H1 (cell line): ENCODE data around the gene CNPY3. TPM values are rescaled to one million over a fixed set of nuclear protein-coding genes. Genes with fewer than 3 reads are reported as not detected.
"Not testable (repeated sequence)": the region's sequence is repeated elsewhere in the genome, so short reads cannot be mapped to it uniquely, and the experiment has no call there.

ENCODE experiments used
- CTCF ChIA-PET: fragments of 300-600 bp; sonication (Branson Sonifier 250); formaldehyde crosslinking; loops from one replicate; lab custom pipeline; 2021; ENCODE audit not compliant: partially characterized antibody; lab: Charles Lee
- POLR2A ChIA-PET: fragments of 300-600 bp; sonication (Branson Sonifier 250); formaldehyde crosslinking; loops from one replicate; lab custom pipeline; 2021; ENCODE audit warnings: inconsistent platforms; ENCODE audit not compliant: partially characterized antibody; lab: Charles Lee
- DNase-seq, 2 experiments: peaks; one replicate each; pipeline versions ENCODE4 v3.0.0 to v3.0.0-alpha.2; 2010 to 2022; ENCODE audit warnings: low spot score in 2 of 2, low read depth in 1 of 2, mixed read lengths in 1 of 2
- FAIRE-seq: peaks from 2 replicates; lab custom pipeline; 2011; peaks lifted over from hg19 to GRCh38; lab: Jason Lieb, UNC
- H2AFZ ChIP-seq: 2 replicates; pipeline ENCODE4 v1.8.1; 2012; ENCODE audit warnings: low read length, inconsistent platforms
- H2AK5ac ChIP-seq: 2 replicates; pipeline ENCODE4 v1.6.1; 2013; ENCODE audit warnings: low read depth, low read length
- H2BK120ac ChIP-seq: replicated peaks from 2 replicates; pipeline ENCODE3; 2013; ENCODE audit warnings: low read depth, low read length, inconsistent platforms
- H2BK12ac ChIP-seq: 2 replicates; pipeline ENCODE4 v1.6.1; 2013; ENCODE audit warnings: low read depth, low read length
- H2BK15ac ChIP-seq: 2 replicates; pipeline ENCODE4 v1.6.1; 2013; ENCODE audit warnings: low read length
- H2BK20ac ChIP-seq: 2 replicates; pipeline ENCODE4 v1.6.1; 2013; ENCODE audit warnings: low read length
- H2BK5ac ChIP-seq: 2 replicates; pipeline ENCODE4 v1.6.1; 2013; ENCODE audit warnings: low read depth, low read length
- H3K14ac ChIP-seq: 2 replicates; pipeline ENCODE4 v1.6.1; 2013; ENCODE audit warnings: inconsistent platforms; ENCODE audit not compliant: insufficient read length
- H3K18ac ChIP-seq: 2 replicates; pipeline ENCODE4 v1.6.1; 2013; ENCODE audit warnings: low read length; ENCODE audit errors: extremely low read depth
- H3K23ac ChIP-seq: 2 replicates; pipeline ENCODE4 v1.6.1; 2013; ENCODE audit warnings: inconsistent platforms; ENCODE audit not compliant: insufficient read length
- H3K23me2 ChIP-seq: 2 replicates; pipeline ENCODE4 v1.6.1; 2013; ENCODE audit warnings: low read depth, low read length
- H3K27ac ChIP-seq: 2 replicates; pipeline ENCODE4 v1.6.1; 2011; ENCODE audit warnings: low read depth, low read length, inconsistent platforms
- H3K27me3 ChIP-seq, 4 experiments: replicated peaks in 1 of 4; 1 replicate in 1 of 4; 2 replicates in 3 of 4; pipeline versions ENCODE4 v1.6.1 to v1.8.1; 2011 to 2013; ENCODE audit warnings: low read length in 3 of 4, mild to moderate bottlenecking in 3 of 4, inconsistent platforms in 2 of 4, mixed read lengths in 2 of 4, moderate library complexity in 1 of 4; ENCODE audit not compliant: control insufficient read depth in 3 of 4, insufficient read depth in 3 of 4; ENCODE audit errors: extremely low read depth in 1 of 4
- H3K36me3 ChIP-seq, 4 experiments: 2 replicates each; pipeline versions ENCODE4 v1.6.1 to v1.8.1; 2011 to 2013; ENCODE audit warnings: mild to moderate bottlenecking in 4 of 4, low read length in 3 of 4, moderate library complexity in 2 of 4, control low read depth in 1 of 4, inconsistent platforms in 1 of 4; ENCODE audit not compliant: insufficient read depth in 4 of 4, control insufficient read depth in 2 of 4
- H3K4ac ChIP-seq: replicated peaks from 2 replicates; pipeline ENCODE3; 2013; ENCODE audit warnings: low read length, low read depth, mixed read lengths, inconsistent platforms; ENCODE audit not compliant: insufficient read length
- H3K4me1 ChIP-seq, 4 experiments: replicated peaks in 1 of 4; 1 replicate in 1 of 4; 2 replicates in 3 of 4; pipeline versions ENCODE4 v1.6.1 to v1.8.1; 2011 to 2013; ENCODE audit warnings: low read length in 3 of 4, inconsistent platforms in 2 of 4, mixed read lengths in 1 of 4; ENCODE audit not compliant: insufficient read depth in 4 of 4, control insufficient read depth in 3 of 4
- H3K4me2 ChIP-seq, 2 experiments: 2 replicates each; pipeline versions ENCODE4 v1.6.1 to v1.8.1; 2011 to 2013; ENCODE audit warnings: low read depth in 2 of 2, low read length in 2 of 2, control low read depth in 1 of 2, inconsistent platforms in 1 of 2, mild to moderate bottlenecking in 1 of 2; ENCODE audit not compliant: insufficient read depth in 1 of 2
- H3K4me3 ChIP-seq, 4 experiments: fragments of 200-600, 300-600 bp in 1 of 4; sonication (generic), shearing (Covaris generic), sonication (Bioruptor Twin) in 1 of 4; 2 replicates each; pipeline versions ENCODE4 v1.5.1 to v1.8.1; 2011 to 2016; ENCODE audit warnings: low read length in 4 of 4, low read depth in 3 of 4, control low read depth in 2 of 4, inconsistent platforms in 2 of 4, mild to moderate bottlenecking in 2 of 4, mixed read lengths in 1 of 4, moderate library complexity in 1 of 4; ENCODE audit not compliant: insufficient read depth in 2 of 4; ENCODE audit errors: extremely low read depth in 1 of 4
- H3K56ac ChIP-seq: replicated peaks from 2 replicates; pipeline ENCODE3; 2013; ENCODE audit warnings: low read depth, mild to moderate bottlenecking, mixed read lengths, low read length, inconsistent platforms; ENCODE audit not compliant: insufficient read length
- H3K79me1 ChIP-seq: 2 replicates; pipeline ENCODE4 v1.6.1; 2013; ENCODE audit warnings: low read depth, low read length, control low read depth
- H3K79me2 ChIP-seq, 2 experiments: 2 replicates each; pipeline versions ENCODE4 v1.6.1 to v1.8.1; 2012 to 2013; ENCODE audit warnings: low read length in 2 of 2, mild to moderate bottlenecking in 2 of 2, inconsistent platforms in 1 of 2; ENCODE audit not compliant: insufficient read depth in 2 of 2, control insufficient read depth in 1 of 2
- H3K9ac ChIP-seq, 4 experiments: replicated peaks in 1 of 4; 1 replicate in 1 of 4; 2 replicates in 3 of 4; pipeline versions ENCODE4 v1.6.1 to v1.8.1; 2011 to 2013; ENCODE audit warnings: low read depth in 3 of 4, low read length in 3 of 4, control low read depth in 2 of 4, mild to moderate bottlenecking in 2 of 4, moderate library complexity in 2 of 4, inconsistent platforms in 1 of 4; ENCODE audit errors: extremely low read depth in 1 of 4
- H3K9me3 ChIP-seq, 2 experiments: 2 replicates each; pipeline versions ENCODE4 v1.6.1 to v1.8.1; 2012 to 2013; ENCODE audit warnings: mild to moderate bottlenecking in 2 of 2, moderate library complexity in 2 of 2, control low read depth in 1 of 2, inconsistent platforms in 1 of 2, low read depth in 1 of 2, low read length in 1 of 2, mixed read lengths in 1 of 2; ENCODE audit not compliant: insufficient read depth in 2 of 2
- H4K20me1 ChIP-seq, 2 experiments: replicated peaks in 1 of 2; 2 replicates each; pipeline versions ENCODE3 to v1.8.1; 2011 to 2013; ENCODE audit warnings: inconsistent platforms in 2 of 2, low read length in 2 of 2, mild to moderate bottlenecking in 1 of 2; ENCODE audit not compliant: insufficient read depth in 2 of 2, control insufficient read depth in 1 of 2
- H4K5ac ChIP-seq: 2 replicates; pipeline ENCODE4 v1.6.1; 2013; ENCODE audit warnings: low read length, low read depth, mixed read lengths, inconsistent platforms; ENCODE audit not compliant: insufficient read length
- H4K8ac ChIP-seq: 2 replicates; pipeline ENCODE4 v1.8.0; 2013; ENCODE audit warnings: mild to moderate bottlenecking, moderate library complexity, low read length, inconsistent platforms; ENCODE audit not compliant: insufficient read depth; ENCODE audit errors: extremely low read depth
- H4K91ac ChIP-seq: replicated peaks from 2 replicates; pipeline ENCODE3; 2013; ENCODE audit warnings: low read length, mixed read lengths, inconsistent platforms; ENCODE audit not compliant: insufficient read length
- WGBS, 2 experiments: shearing (Covaris generic) in 1 of 2; methylation state at CpG; one replicate each; pipeline versions ENCODE4 v1.1.6 to v1.1.7; 2013 to 2015; ENCODE audit warnings: low lambda C conversion rate in 2 of 2, mixed read lengths in 2 of 2, inconsistent platforms in 1 of 2, low coverage in 1 of 2, missing lambda C conversion rate in 1 of 2; ENCODE audit not compliant: insufficient replicate concordance in 2 of 2, insufficient coverage in 1 of 2, insufficient read length in 1 of 2; ENCODE audit errors: extremely low coverage in 1 of 2, missing lambda C conversion rate in 1 of 2; 5-methylcytosine and 5-hydroxymethylcytosine counted together
- polyA plus RNA-seq, 7 experiments: library from polyadenylated mRNA; depleted of rRNA in 3 of 7; stranded (reverse) in 5 of 7; unstranded in 2 of 7; fragments of >200 nt in 5 of 7; fragments of 200-250 nt in 2 of 7; gene quantifications; 1 replicate in 5 of 7; 2 replicates in 1 of 7; 4 replicates in 1 of 7; pipeline versions ENCODE4 v1.2.1 to v1.2.3, GENCODE V29; 2011 to 2013; ENCODE audit warnings: missing spikeins in 2 of 7, mixed read lengths in 2 of 7
- total RNA-seq: library from RNA; stranded (reverse); fragmentation: NEBNext Ultra II Directional; extraction: Animal tissue kit (Norgen Biotek cat#: 25700); gene quantifications from 2 replicates; pipeline ENCODE4 v1.2.1, GENCODE V29; 2021

Gene CNPY3
- total and polyA plus RNA-seq, 2 of the 8 experiments (the other 6 are each of a cell fraction or from before 2014, with no cell fraction given) = 49.6 to 64.5 TPM

DNA sequence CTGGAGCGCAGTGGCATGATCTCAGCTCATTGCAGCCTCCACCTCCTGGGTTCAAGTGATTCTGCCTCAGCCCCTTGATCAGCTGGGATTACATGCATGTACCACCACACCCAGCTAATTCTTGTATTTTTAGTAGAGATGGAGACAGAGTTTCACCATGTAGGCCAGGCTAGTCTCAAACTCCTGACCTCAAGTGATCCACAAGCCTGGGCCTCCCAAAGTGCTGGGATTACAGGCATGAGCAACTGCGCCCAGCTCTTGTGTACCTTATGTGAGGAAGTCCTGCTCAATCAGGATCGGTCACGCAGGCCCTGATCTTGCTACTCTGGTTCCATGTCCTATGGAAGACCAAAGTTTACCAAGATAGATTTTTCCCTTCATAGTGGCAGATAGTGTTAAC lies 41.1 kb upstream of the CNPY3 start:
- H3K4ac ChIP-seq, H4K91ac ChIP-seq, H2BK120ac ChIP-seq, H3K79me2 ChIP-seq, FAIRE-seq, H3K9me3 ChIP-seq, H3K9ac ChIP-seq, H3K27ac ChIP-seq, H3K79me1 ChIP-seq, H2AFZ ChIP-seq, DNase-seq, H3K56ac ChIP-seq, H3K18ac ChIP-seq, CTCF ChIA-PET, H2BK5ac ChIP-seq, H3K23ac ChIP-seq, H4K8ac ChIP-seq, H3K4me1 ChIP-seq, H4K5ac ChIP-seq, H2AK5ac ChIP-seq, H3K4me3 ChIP-seq, H2BK15ac ChIP-seq, H2BK20ac ChIP-seq, H3K27me3 ChIP-seq, H3K14ac ChIP-seq, H2BK12ac ChIP-seq, H3K23me2 ChIP-seq, H3K4me2 ChIP-seq: not testable (repeated sequence)
- POLR2A ChIA-PET = interaction anchor here (1.5 to 7.0 kb wide), 2 partner anchors 8 to 224 kb away, joined by 3 to 130 read pairs; partner anchors contain the start of gene RPL7L1
- 92% methylated on average over 4 of the region's 4 CpGs; no CpG with 5 or more reads in 1 of the 2 experiments for WGBS, 2 experiments
- H4K20me1 ChIP-seq = peaks cover 3 to 13% of the 10 kb centered on the region in 2 experiments
- peaks cover 23 to 41% (median 32%) of the 10 kb centered on the region in 4 experiments for H3K36me3 ChIP-seq
